Measurements from ENCODE around the gene CELF2. TPM values are rescaled to one million over a fixed set of nuclear protein-coding genes. Genes with fewer than 3 reads are reported as not detected.

The CELF2 gene
- total RNA-seq, 1 donor: 21.9 TPM

- no peak overlapping the region for H3K4me3 ChIP-seq (ENCODE audit: low read depth, low read length)
- no peak for DNase-seq (ENCODE audit: low read depth)
- no peak for TF ChIP-seq CTCF (IDR thresholded peaks at IDR 0.05; ENCODE audit: insufficient read depth, low read length)
Observed at GRCh38 chr10:11002916-11003315, 14.8 kb upstream of the CELF2 start.

GRCh38 chr10:11003679-11004078 is 14.0 kb upstream of the CELF2 start:
- no peak overlapping the region for H3K4me3 ChIP-seq (ENCODE audit: low read depth, low read length)
- peak; percentile 37 for DNase-seq (ENCODE audit: low read depth)
- no peak for TF ChIP-seq CTCF (IDR thresholded peaks at IDR 0.05; ENCODE audit: insufficient read depth, low read length)

- TF ChIP-seq CTCF (IDR thresholded peaks at IDR 0.05; ENCODE audit: insufficient read depth, low read length): no peak
- DNase-seq (ENCODE audit: low read depth): no peak
- no peak overlapping the region for H3K4me3 ChIP-seq (ENCODE audit: low read depth, low read length)
Observed at GRCh38 chr10:11004144-11005077, 13.3 kb upstream of the CELF2 start.

GRCh38 chr10:11005725-11006427 is 11.8 kb upstream of the CELF2 start:
- no peak for DNase-seq (ENCODE audit: low read depth)
- no peak overlapping the region for H3K4me3 ChIP-seq (ENCODE audit: low read depth, low read length)
- TF ChIP-seq CTCF (IDR thresholded peaks at IDR 0.05; ENCODE audit: insufficient read depth, low read length): no peak

- no peak for TF ChIP-seq CTCF (IDR thresholded peaks at IDR 0.05; ENCODE audit: insufficient read depth, low read length)
- no peak for DNase-seq (ENCODE audit: low read depth)
- no peak overlapping the region for H3K4me3 ChIP-seq (ENCODE audit: low read depth, low read length)
Observed at GRCh38 chr10:11006428-11006825, 11.2 kb upstream of the CELF2 start.

GRCh38 chr10:11007476-11008020 is 10.1 kb upstream of the CELF2 start:
- no peak for TF ChIP-seq CTCF (IDR thresholded peaks at IDR 0.05; ENCODE audit: insufficient read depth, low read length)
- no peak overlapping the region for H3K4me3 ChIP-seq (ENCODE audit: low read depth, low read length)
- no peak for DNase-seq (ENCODE audit: low read depth)

Data from fibroblast of the aortic adventitia (primary cell).